OCI-LY3 (cell line): Measurements from ENCODE around the gene RASGRP3.

Source experiments
- H2AFZ ChIP-seq: fragments of 200-600, 300-600 bp; shearing (Covaris generic); 2 replicates; pipeline ENCODE4 v1.6.0; 2014; ENCODE audit warnings: antibody characterized with exemption, low read depth, low read length
- H3K27ac ChIP-seq: fragments of 200-600, 300-600 bp; sonication (generic); 2 replicates; pipeline ENCODE4 v1.5.1; 2014; ENCODE audit warnings: mild to moderate bottlenecking, low read length, moderate library complexity, mixed read lengths
- H3K27me3 ChIP-seq: fragments of 200-600, 300-600 bp; sonication (generic); 2 replicates; pipeline ENCODE4 v1.6.1; 2014; ENCODE audit warnings: low read depth, low read length, mixed read lengths
- H3K36me3 ChIP-seq: fragments of 200-600, 300-600 bp; sonication (generic); replicated peaks from 2 replicates; pipeline ENCODE3; 2014; ENCODE audit warnings: low read depth, low read length, mixed read lengths
- H3K4me1 ChIP-seq: fragments of 300-600, 200-600 bp; sonication (generic); 2 replicates; pipeline ENCODE4 v1.6.1; 2014; ENCODE audit warnings: low read length, mixed read lengths
- H3K4me2 ChIP-seq: fragments of 200-600, 300-600 bp; sonication (generic); 2 replicates; pipeline ENCODE4 v1.6.1; 2014; ENCODE audit warnings: low read length, mixed read lengths
- H3K4me3 ChIP-seq: fragments of 300-600, 200-600 bp; sonication (generic); 2 replicates; pipeline ENCODE4 v1.5.1; 2014; ENCODE audit warnings: antibody characterized with exemption, mild to moderate bottlenecking, low read length, moderate library complexity
- H3K79me2 ChIP-seq: fragments of 300-600, 200-600 bp; shearing (Covaris generic); 2 replicates; pipeline ENCODE4 v1.6.1; 2014; ENCODE audit warnings: mild to moderate bottlenecking, low read length, mixed read lengths
- H3K9ac ChIP-seq: fragments of 300-600, 200-600 bp; shearing (Covaris generic); 2 replicates; pipeline ENCODE4 v1.6.0; 2014; ENCODE audit warnings: mild to moderate bottlenecking, low read length, moderate library complexity
- H3K9me3 ChIP-seq: fragments of 200-600, 300-600 bp; shearing (Covaris generic); 2 replicates; pipeline ENCODE4 v1.6.1; 2014; ENCODE audit warnings: low read length, mixed read lengths; ENCODE audit not compliant: insufficient read depth
- H4K20me1 ChIP-seq: fragments of 200-600, 300-600 bp; sonication (generic); 2 replicates; pipeline ENCODE4 v1.6.1; 2016; ENCODE audit warnings: low read length, mixed read lengths; ENCODE audit not compliant: insufficient read depth
- EZH2phosphoT487 ChIP-seq: fragments of 200-600 bp; shearing (Covaris generic); IDR thresholded peaks from 2 replicates; pipeline ENCODE4 v1.6.1; 2018; ENCODE audit warnings: antibody characterized with exemption, mixed run types, low read depth
- TF ChIP-seq, protein P1 (sequence below): fragments of 200-600, 300-600 bp; sonication (generic); IDR thresholded peaks from 2 replicates; pipeline ENCODE4 v1.5.1; 2014; ENCODE audit warnings: antibody characterized with exemption, low read length, low read depth

RASGRP3 gene

DNA sequence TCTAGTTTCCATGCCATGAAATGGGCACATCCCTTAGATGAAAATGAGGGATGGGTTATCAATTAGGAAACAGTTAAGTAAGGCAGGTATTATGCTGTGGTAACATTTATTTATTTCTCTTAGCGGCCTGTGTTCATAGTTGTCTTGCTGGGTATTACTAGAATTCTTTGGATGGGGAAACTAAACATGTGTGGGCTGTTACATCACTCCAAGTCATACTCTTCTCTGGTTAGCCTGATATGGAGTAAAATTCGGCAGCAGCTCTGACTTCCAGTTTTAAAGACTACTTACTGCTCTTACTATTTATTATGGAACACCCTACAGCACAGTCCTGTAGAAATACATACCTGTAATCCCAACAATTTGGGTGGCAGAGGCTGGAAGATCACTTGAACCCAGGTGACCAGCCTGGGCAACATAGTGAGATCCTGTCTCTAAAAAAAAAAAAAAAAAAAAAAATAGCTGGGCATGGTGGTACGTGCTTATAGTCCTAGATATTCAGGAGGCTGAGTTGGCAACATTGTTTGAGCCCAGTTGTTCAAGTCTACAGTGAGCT is 33.1 kb upstream of the RASGRP3 start:
- TF ChIP-seq EZH2phosphoT487: no peak
- TF ChIP-seq, protein P1, sequence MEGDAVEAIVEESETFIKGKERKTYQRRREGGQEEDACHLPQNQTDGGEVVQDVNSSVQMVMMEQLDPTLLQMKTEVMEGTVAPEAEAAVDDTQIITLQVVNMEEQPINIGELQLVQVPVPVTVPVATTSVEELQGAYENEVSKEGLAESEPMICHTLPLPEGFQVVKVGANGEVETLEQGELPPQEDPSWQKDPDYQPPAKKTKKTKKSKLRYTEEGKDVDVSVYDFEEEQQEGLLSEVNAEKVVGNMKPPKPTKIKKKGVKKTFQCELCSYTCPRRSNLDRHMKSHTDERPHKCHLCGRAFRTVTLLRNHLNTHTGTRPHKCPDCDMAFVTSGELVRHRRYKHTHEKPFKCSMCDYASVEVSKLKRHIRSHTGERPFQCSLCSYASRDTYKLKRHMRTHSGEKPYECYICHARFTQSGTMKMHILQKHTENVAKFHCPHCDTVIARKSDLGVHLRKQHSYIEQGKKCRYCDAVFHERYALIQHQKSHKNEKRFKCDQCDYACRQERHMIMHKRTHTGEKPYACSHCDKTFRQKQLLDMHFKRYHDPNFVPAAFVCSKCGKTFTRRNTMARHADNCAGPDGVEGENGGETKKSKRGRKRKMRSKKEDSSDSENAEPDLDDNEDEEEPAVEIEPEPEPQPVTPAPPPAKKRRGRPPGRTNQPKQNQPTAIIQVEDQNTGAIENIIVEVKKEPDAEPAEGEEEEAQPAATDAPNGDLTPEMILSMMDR: no peak
- Histone ChIP-seq H3K4me2 (no peak overlapping the region), H3K36me3 (no peaks in the 10 kb centered on the region), H3K27ac (no peak overlapping the region), H3K9me3 (no peaks in the 10 kb centered on the region), H3K9ac (no peak overlapping the region), H2AFZ (no peak overlapping the region), H4K20me1 (no peaks in the 10 kb centered on the region), H3K4me1 (peaks cover 7% of the 10 kb centered on the region), H3K27me3 (no peaks in the 10 kb centered on the region), H3K4me3 (no peak overlapping the region), H3K79me2 (no peaks in the 10 kb centered on the region)

DNA sequence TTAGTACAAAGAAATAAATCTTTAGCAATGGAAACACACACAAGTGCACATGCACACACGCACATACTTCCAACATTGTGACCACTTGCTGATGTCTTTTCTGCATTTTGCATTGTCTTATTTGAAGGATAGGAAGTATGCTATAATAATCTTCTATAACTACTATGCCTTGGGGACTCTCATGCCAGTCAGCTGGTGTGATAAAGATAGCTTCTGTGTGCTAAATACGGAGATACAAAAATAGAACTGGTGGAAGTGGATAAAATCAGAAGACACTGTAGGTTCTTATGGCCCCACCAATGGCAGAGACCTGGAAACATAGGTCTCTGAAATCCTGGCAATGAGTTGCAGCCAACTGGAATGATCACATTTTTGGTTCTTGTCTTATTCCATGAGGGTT is 31.5 kb upstream of the RASGRP3 start:
- Histone ChIP-seq H2AFZ (no peak overlapping the region), H3K9me3 (no peaks in the 10 kb centered on the region), H3K36me3 (no peaks in the 10 kb centered on the region), H3K79me2 (no peaks in the 10 kb centered on the region), H3K4me2 (no peak overlapping the region), H3K27ac (no peak overlapping the region), H3K4me1 (peaks cover 9% of the 10 kb centered on the region), H3K4me3 (no peak overlapping the region), H3K9ac (no peak overlapping the region), H3K27me3 (no peaks in the 10 kb centered on the region), H4K20me1 (no peaks in the 10 kb centered on the region)
- TF ChIP-seq, protein P1: no peak
- TF ChIP-seq EZH2phosphoT487: no peak

DNA sequence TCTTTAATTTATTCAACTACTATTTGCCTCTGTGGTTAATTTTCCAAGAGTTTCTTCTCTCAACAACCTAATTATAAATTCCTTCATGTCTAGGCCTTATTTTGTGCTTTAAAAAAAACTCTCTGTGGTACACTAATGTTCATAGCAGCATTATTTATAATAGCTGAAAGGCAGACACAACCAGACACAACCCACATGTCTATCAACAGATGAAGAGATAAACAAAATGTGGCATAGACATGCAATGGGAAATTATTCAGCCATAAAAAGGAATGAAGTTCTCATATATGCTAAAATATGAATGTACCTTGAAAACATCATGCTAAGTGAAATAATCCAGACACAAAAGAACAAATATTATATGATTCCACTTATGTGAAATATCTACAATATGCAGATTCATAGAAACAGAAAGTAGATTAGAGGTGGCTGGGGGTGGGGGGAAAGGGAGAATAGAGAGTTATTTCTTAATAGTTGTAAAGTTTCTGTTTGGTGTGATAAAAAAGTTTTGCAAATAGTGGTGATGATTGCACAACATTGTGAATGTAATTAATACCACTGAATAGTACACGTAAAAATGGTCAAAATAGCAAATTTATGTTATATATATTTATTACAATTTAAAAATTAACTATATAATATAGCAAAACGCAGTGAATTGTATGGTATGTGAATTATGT is 28.1 kb upstream of the RASGRP3 start:
- no peaks in the 10 kb centered on the region for H3K27me3 ChIP-seq
- H3K79me2 ChIP-seq: no peaks in the 10 kb centered on the region
- H3K4me1 ChIP-seq: peaks cover 9% of the 10 kb centered on the region
- TF ChIP-seq, protein P1: no peak
- no peak for TF ChIP-seq EZH2phosphoT487
- H2AFZ ChIP-seq: no peak overlapping the region
- peaks cover 10% of the 10 kb centered on the region; the same call in 1 of the 2 replicates for H3K9me3 ChIP-seq
- no peak overlapping the region for H3K9ac ChIP-seq
- no peak overlapping the region for H3K27ac ChIP-seq
- no peak overlapping the region for H3K4me2 ChIP-seq
- H4K20me1 ChIP-seq: no peaks in the 10 kb centered on the region
- no peak overlapping the region for H3K4me3 ChIP-seq
- H3K36me3 ChIP-seq: peaks cover 7% of the 10 kb centered on the region

DNA sequence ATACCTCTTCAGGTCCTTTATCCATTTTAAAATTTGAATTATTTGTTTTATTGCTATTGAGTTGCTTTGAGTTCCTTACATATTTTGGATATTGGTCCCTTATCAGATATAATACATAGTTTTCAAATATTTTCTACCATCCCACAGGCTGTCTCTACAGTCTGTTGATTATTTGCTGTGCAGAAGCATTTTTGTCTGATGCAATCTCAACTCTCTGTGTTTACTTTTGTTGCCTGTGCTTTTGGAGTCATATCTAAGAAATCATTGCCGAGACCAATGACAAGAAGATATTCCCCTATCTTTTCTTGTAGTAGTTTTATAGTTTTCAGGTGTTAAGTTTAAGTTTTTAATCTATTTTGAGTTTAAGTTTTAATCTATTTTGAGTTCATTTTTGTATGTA is 25.2 kb upstream of the RASGRP3 start:
- H3K36me3 ChIP-seq: peaks cover 7% of the 10 kb centered on the region
- H3K79me2 ChIP-seq: no peaks in the 10 kb centered on the region
- no peak overlapping the region for H3K27ac ChIP-seq
- H3K9me3 ChIP-seq: peaks cover 10% of the 10 kb centered on the region; the same call in 1 of the 2 replicates
- peaks cover 9% of the 10 kb centered on the region for H3K4me1 ChIP-seq
- H3K4me2 ChIP-seq: no peak overlapping the region
- H4K20me1 ChIP-seq: no peaks in the 10 kb centered on the region
- H3K27me3 ChIP-seq: no peaks in the 10 kb centered on the region
- no peak overlapping the region for H2AFZ ChIP-seq
- H3K4me3 ChIP-seq: no peak overlapping the region
- H3K9ac ChIP-seq: no peak overlapping the region
- TF ChIP-seq, protein P1: no peak
- no peak for TF ChIP-seq EZH2phosphoT487
